SK-N-SH treated with all-trans-retinoic acid at 6 μM for 48 hours (cell line): ENCODE data around the gene KLHDC10.
"Not testable (repeated sequence)": the region's sequence is repeated elsewhere in the genome, so short reads cannot be mapped to it uniquely, and the experiment has no call there.

ENCODE experiments used
- ATAC-seq: fragments of 200-7000 bp; cut with Tn5 transposase; 3 replicates; pipeline ENCODE4 v1.9.1; 2020; ENCODE audit warnings: mild to moderate bottlenecking, moderate library complexity
- ARNTL ChIP-seq: fragments of 450-650 bp; formaldehyde crosslinking; IDR thresholded peaks from 2 replicates; pipeline ENCODE4 v1.5.0; 2020; ENCODE audit warnings: low read depth, mild to moderate bottlenecking, moderate library complexity, borderline replicate concordance
- BACH2 ChIP-seq: fragments of 250-450 bp; sonication (Bioruptor Pico); IDR thresholded peaks from 2 replicates; pipeline ENCODE4 v1.9.0; 2021; ENCODE audit warnings: mild to moderate bottlenecking, borderline replicate concordance
- CSDC2 ChIP-seq: fragments of 250-450 bp; sonication (Bioruptor Pico); IDR thresholded peaks from 2 replicates; pipeline ENCODE4 v1.5.0; 2020; ENCODE audit warnings: mild to moderate bottlenecking, moderate library complexity
- ESRRG ChIP-seq: fragments of 250-450 bp; sonication (Bioruptor Pico); IDR thresholded peaks from 2 replicates; pipeline ENCODE4 v1.6.1; 2021; ENCODE audit warnings: mild to moderate bottlenecking
- GLIS3 ChIP-seq: fragments of 250-450 bp; sonication (Bioruptor Pico); IDR thresholded peaks from 2 replicates; pipeline ENCODE4 v1.5.0; 2020; ENCODE audit warnings: mild to moderate bottlenecking, moderate library complexity
- ISL1 ChIP-seq: fragments of 250-450 bp; sonication (Bioruptor Pico); IDR thresholded peaks from 2 replicates; pipeline ENCODE4 v2.1.2; 2022; ENCODE audit warnings: mild to moderate bottlenecking, moderate library complexity
- OSR1 ChIP-seq: fragments of 250-450 bp; sonication (Bioruptor Pico); IDR thresholded peaks from 2 replicates; pipeline ENCODE4 v1.8.0; 2022; ENCODE audit warnings: moderate library complexity, mild to moderate bottlenecking, inconsistent platforms
- PPARA ChIP-seq: fragments of 250-450 bp; sonication (Bioruptor Pico); IDR thresholded peaks from 2 replicates; pipeline ENCODE4 v1.5.0; 2020; ENCODE audit warnings: mild to moderate bottlenecking, borderline replicate concordance
- RARB ChIP-seq: fragments of 250-450 bp; sonication (Bioruptor Pico); IDR thresholded peaks from 2 replicates; pipeline ENCODE4 v1.8.0; 2021; ENCODE audit warnings: mild to moderate bottlenecking, moderate library complexity
- SNAI2 ChIP-seq: fragments of 250-450 bp; sonication (Bioruptor Pico); IDR thresholded peaks from 2 replicates; pipeline ENCODE4 v1.5.0; 2020; ENCODE audit warnings: mild to moderate bottlenecking, moderate library complexity
- TCF4 ChIP-seq: fragments of 250-450 bp; sonication (Bioruptor Pico); IDR thresholded peaks from 2 replicates; pipeline ENCODE4 v1.8.0; 2021; ENCODE audit warnings: mild to moderate bottlenecking, moderate library complexity, borderline replicate concordance
- TOX ChIP-seq: fragments of 250-450 bp; sonication (Bioruptor Pico); IDR thresholded peaks from 2 replicates; pipeline ENCODE4 v1.8.0; 2021; ENCODE audit warnings: mild to moderate bottlenecking, moderate library complexity, borderline replicate concordance
- ZC3H10 ChIP-seq: fragments of 250-450 bp; sonication (Bioruptor Pico); IDR thresholded peaks from 2 replicates; pipeline ENCODE4 v1.5.1; 2021; ENCODE audit warnings: mild to moderate bottlenecking, moderate library complexity
- ZFP3 ChIP-seq: fragments of 250-450 bp; sonication (Bioruptor Pico); IDR thresholded peaks from 2 replicates; pipeline ENCODE4 v1.5.0; 2020; ENCODE audit warnings: mild to moderate bottlenecking, moderate library complexity
- ZFP30 ChIP-seq: fragments of 450-650 bp; formaldehyde crosslinking; IDR thresholded peaks from 2 replicates; pipeline ENCODE4 v1.5.0; 2022; ENCODE audit warnings: mild to moderate bottlenecking, moderate library complexity
- ZNF565 ChIP-seq: fragments of 450-650 bp; formaldehyde crosslinking; conservative IDR thresholded peaks from 2 replicates; pipeline ENCODE4 v1.5.0; 2020; ENCODE audit warnings: low read depth, mild to moderate bottlenecking, moderate library complexity
- ZNF70 ChIP-seq: fragments of 450-650 bp; formaldehyde crosslinking; IDR thresholded peaks from 2 replicates; pipeline ENCODE4 v1.5.0; 2020; ENCODE audit warnings: mild to moderate bottlenecking, moderate library complexity
- TF ChIP-seq, protein P1 (sequence below): fragments of 250-450 bp; sonication (Bioruptor Pico); IDR thresholded peaks from 2 replicates; pipeline ENCODE4 v1.5.0; 2020; ENCODE audit warnings: mild to moderate bottlenecking, moderate library complexity
- TF ChIP-seq, protein P2 (sequence below): fragments of 250-450 bp; sonication (Bioruptor Pico); IDR thresholded peaks from 2 replicates; pipeline ENCODE4 v1.5.1; 2020; ENCODE audit warnings: low read depth, mild to moderate bottlenecking, moderate library complexity
- TF ChIP-seq, protein P3 (sequence below): fragments of 250-450 bp; sonication (Bioruptor Pico); IDR thresholded peaks from 2 replicates; pipeline ENCODE4 v1.8.0; 2020; ENCODE audit warnings: mild to moderate bottlenecking, moderate library complexity, borderline replicate concordance
- TF ChIP-seq, protein P4 (sequence below): fragments of 250-450 bp; sonication (Bioruptor Pico); IDR thresholded peaks from 2 replicates; pipeline ENCODE4 v1.5.1; 2021; ENCODE audit warnings: mild to moderate bottlenecking, moderate library complexity
- TF ChIP-seq, protein P5 (sequence below): fragments of 250-450 bp; sonication (Bioruptor Pico); IDR thresholded peaks from 2 replicates; pipeline ENCODE4 v1.8.0; 2021; ENCODE audit warnings: low read depth, mild to moderate bottlenecking, moderate library complexity, borderline replicate concordance

Gene KLHDC10

DNA sequence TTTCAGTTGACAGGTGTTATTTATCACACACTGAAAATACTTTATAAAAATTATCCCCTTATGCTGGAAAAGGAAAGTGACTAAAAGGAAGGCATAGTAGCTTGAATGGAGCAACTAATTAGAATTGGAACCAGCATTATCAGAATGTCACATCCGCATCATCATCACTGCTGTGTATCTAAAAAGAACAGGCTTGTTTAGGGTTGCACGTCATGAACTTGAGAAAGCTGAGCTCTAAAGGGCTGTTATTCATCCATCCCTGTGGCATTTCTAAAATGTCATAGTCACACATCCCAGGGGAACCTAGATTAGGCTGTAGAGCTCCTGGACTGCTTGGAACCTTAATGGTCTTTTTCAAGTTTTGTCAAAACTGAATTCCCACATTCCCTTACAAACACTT lies 54.4 kb downstream of the KLHDC10 start:
- ATAC-seq, result no peak

DNA sequence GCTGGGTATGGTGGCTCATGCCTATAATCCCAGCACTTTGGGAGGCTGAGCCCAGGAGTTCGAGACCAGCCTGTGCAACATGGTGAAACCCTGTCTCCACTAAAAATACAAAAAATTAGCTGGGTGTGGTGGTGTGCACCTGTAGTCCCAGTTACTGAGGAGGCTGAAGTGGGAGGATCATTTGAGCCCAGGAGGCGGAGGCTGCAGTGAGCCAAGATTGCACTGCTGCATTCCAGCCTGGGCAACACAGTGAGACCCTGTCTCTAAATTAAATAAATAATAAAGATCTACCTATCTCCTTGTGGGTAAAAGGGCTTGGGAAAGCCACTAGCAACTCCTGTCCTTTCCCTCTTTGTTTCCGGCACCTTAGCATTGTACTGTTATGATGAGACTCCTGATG lies 56.5 kb downstream of the KLHDC10 start:
- ATAC-seq, result not testable (repeated sequence)

More for the DNA sequence above, 54.4 kb downstream of the KLHDC10 start:
- TF ChIP-seq RARB (CRISPR knock-in tag), result no peak
- no peak for TF ChIP-seq ZNF70 (CRISPR knock-in tag)
- TF ChIP-seq ZNF565, result no peak
- TF ChIP-seq, protein P1, sequence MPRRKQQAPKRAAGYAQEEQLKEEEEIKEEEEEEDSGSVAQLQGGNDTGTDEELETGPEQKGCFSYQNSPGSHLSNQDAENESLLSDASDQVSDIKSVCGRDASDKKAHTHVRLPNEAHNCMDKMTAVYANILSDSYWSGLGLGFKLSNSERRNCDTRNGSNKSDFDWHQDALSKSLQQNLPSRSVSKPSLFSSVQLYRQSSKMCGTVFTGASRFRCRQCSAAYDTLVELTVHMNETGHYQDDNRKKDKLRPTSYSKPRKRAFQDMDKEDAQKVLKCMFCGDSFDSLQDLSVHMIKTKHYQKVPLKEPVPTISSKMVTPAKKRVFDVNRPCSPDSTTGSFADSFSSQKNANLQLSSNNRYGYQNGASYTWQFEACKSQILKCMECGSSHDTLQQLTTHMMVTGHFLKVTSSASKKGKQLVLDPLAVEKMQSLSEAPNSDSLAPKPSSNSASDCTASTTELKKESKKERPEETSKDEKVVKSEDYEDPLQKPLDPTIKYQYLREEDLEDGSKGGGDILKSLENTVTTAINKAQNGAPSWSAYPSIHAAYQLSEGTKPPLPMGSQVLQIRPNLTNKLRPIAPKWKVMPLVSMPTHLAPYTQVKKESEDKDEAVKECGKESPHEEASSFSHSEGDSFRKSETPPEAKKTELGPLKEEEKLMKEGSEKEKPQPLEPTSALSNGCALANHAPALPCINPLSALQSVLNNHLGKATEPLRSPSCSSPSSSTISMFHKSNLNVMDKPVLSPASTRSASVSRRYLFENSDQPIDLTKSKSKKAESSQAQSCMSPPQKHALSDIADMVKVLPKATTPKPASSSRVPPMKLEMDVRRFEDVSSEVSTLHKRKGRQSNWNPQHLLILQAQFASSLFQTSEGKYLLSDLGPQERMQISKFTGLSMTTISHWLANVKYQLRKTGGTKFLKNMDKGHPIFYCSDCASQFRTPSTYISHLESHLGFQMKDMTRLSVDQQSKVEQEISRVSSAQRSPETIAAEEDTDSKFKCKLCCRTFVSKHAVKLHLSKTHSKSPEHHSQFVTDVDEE (CRISPR knock-in tag), result no peak
- no peak for TF ChIP-seq ZC3H10 (CRISPR knock-in tag)
- TF ChIP-seq SNAI2, result no peak
- no peak for TF ChIP-seq GLIS3 (CRISPR knock-in tag)
- no peak for TF ChIP-seq ZFP30
- TF ChIP-seq, protein P2, sequence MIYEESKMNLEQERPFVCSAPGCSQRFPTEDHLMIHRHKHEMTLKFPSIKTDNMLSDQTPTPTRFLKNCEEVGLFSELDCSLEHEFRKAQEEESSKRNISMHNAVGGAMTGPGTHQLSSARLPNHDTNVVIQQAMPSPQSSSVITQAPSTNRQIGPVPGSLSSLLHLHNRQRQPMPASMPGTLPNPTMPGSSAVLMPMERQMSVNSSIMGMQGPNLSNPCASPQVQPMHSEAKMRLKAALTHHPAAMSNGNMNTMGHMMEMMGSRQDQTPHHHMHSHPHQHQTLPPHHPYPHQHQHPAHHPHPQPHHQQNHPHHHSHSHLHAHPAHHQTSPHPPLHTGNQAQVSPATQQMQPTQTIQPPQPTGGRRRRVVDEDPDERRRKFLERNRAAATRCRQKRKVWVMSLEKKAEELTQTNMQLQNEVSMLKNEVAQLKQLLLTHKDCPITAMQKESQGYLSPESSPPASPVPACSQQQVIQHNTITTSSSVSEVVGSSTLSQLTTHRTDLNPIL (CRISPR knock-in tag), result no peak
- no peak for TF ChIP-seq PPARA
- no peak for TF ChIP-seq ESRRG (CRISPR knock-in tag)
- no peak for TF ChIP-seq ISL1 (CRISPR knock-in tag)
- TF ChIP-seq TOX (CRISPR knock-in tag), result no peak
- TF ChIP-seq OSR1, result no peak
- TF ChIP-seq, protein P3, sequence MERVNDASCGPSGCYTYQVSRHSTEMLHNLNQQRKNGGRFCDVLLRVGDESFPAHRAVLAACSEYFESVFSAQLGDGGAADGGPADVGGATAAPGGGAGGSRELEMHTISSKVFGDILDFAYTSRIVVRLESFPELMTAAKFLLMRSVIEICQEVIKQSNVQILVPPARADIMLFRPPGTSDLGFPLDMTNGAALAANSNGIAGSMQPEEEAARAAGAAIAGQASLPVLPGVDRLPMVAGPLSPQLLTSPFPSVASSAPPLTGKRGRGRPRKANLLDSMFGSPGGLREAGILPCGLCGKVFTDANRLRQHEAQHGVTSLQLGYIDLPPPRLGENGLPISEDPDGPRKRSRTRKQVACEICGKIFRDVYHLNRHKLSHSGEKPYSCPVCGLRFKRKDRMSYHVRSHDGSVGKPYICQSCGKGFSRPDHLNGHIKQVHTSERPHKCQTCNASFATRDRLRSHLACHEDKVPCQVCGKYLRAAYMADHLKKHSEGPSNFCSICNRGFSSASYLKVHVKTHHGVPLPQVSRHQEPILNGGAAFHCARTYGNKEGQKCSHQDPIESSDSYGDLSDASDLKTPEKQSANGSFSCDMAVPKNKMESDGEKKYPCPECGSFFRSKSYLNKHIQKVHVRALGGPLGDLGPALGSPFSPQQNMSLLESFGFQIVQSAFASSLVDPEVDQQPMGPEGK (CRISPR knock-in tag), result no peak
- TF ChIP-seq, protein P4, sequence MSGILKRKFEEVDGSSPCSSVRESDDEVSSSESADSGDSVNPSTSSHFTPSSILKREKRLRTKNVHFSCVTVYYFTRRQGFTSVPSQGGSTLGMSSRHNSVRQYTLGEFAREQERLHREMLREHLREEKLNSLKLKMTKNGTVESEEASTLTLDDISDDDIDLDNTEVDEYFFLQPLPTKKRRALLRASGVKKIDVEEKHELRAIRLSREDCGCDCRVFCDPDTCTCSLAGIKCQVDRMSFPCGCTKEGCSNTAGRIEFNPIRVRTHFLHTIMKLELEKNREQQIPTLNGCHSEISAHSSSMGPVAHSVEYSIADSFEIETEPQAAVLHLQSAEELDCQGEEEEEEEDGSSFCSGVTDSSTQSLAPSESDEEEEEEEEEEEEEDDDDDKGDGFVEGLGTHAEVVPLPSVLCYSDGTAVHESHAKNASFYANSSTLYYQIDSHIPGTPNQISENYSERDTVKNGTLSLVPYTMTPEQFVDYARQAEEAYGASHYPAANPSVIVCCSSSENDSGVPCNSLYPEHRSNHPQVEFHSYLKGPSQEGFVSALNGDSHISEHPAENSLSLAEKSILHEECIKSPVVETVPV (CRISPR knock-in tag), result no peak

DNA sequence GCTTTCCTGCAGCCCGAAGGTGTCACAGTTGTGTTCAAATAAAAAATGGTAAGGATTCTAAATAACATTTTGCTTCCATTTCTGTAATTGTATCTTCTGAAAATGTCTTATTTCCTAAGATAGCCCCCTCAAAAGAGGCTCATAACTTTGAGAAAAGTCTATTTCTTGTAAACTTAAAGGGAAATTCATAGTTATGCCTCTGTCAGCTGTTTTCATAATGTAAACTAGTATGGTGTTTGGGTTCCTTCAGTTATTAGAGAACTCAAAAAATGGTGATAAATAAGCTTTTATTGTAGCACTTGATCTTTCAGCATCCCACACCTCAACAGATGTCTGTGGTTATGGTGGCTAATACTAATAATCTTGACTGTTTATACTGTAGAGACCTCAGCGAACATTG lies 57.1 kb downstream of the KLHDC10 start:
- TF ChIP-seq TOX (CRISPR knock-in tag), result no peak
- TF ChIP-seq ZC3H10 (CRISPR knock-in tag), result no peak
- no peak for TF ChIP-seq BACH2 (CRISPR knock-in tag)
- TF ChIP-seq TCF4, result no peak
- TF ChIP-seq CSDC2, result no peak
- TF ChIP-seq, protein P5, sequence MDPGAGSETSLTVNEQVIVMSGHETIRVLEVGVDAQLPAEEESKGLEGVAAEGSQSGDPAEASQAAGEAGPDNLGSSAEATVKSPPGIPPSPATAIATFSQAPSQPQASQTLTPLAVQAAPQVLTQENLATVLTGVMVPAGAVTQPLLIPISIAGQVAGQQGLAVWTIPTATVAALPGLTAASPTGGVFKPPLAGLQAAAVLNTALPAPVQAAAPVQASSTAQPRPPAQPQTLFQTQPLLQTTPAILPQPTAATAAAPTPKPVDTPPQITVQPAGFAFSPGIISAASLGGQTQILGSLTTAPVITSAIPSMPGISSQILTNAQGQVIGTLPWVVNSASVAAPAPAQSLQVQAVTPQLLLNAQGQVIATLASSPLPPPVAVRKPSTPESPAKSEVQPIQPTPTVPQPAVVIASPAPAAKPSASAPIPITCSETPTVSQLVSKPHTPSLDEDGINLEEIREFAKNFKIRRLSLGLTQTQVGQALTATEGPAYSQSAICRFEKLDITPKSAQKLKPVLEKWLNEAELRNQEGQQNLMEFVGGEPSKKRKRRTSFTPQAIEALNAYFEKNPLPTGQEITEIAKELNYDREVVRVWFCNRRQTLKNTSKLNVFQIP (CRISPR knock-in tag), result no peak
- TF ChIP-seq GLIS3 (CRISPR knock-in tag), result no peak
- TF ChIP-seq, protein P1 (CRISPR knock-in tag), result no peak
- TF ChIP-seq, protein P4 (CRISPR knock-in tag), result no peak
- no peak for TF ChIP-seq ESRRG (CRISPR knock-in tag)
- TF ChIP-seq, protein P2 (CRISPR knock-in tag), result no peak
- no peak for TF ChIP-seq PPARA
- no peak for TF ChIP-seq SNAI2
- no peak for TF ChIP-seq ZNF565
- TF ChIP-seq ZFP3, result no peak
- TF ChIP-seq OSR1, result no peak
- no peak for TF ChIP-seq ISL1 (CRISPR knock-in tag)
- TF ChIP-seq ARNTL, result no peak
- TF ChIP-seq RARB (CRISPR knock-in tag), result no peak
- ATAC-seq, result no peak; the same call in 1 of the 3 replicates
